Measurements from ENCODE around the gene CETN2.

DNA sequence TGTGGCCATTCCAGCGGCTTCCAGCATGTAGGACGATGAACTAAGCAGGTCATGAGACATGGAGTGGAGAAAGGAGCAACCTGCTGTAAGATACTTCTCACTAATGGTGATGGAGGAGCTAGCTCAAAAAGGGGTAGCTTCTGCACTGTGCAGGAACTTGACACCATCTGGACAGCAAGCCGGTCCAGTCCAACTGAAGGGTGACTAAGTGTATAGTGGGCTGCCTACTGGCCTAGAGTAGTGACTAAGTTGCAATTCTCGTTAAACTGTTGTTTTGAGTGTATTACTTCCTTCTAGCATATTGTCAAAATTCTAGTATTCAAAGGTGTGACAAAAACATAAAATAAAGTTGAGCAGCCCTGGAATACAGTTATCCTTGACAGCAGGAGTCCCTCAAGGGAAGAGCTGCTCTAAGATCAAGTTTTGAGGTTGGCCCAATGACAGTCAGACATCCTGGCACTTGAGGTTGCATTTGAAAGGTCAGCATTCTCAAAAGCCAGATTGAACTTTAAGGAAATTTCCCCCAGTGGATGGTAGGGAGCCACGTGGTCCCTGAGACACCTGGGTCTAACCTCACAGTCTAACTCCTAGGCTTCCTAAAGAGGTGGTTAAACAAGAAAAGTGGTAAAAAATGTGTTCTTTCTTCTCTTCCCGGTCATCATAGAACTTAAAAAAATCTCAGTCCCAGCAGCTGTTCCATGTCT, 8.0 kb downstream of the CETN2 start:
- TF ChIP-seq POLR2A (IDR thresholded peaks at IDR 0.05), result no peak
- TF ChIP-seq, protein P1, sequence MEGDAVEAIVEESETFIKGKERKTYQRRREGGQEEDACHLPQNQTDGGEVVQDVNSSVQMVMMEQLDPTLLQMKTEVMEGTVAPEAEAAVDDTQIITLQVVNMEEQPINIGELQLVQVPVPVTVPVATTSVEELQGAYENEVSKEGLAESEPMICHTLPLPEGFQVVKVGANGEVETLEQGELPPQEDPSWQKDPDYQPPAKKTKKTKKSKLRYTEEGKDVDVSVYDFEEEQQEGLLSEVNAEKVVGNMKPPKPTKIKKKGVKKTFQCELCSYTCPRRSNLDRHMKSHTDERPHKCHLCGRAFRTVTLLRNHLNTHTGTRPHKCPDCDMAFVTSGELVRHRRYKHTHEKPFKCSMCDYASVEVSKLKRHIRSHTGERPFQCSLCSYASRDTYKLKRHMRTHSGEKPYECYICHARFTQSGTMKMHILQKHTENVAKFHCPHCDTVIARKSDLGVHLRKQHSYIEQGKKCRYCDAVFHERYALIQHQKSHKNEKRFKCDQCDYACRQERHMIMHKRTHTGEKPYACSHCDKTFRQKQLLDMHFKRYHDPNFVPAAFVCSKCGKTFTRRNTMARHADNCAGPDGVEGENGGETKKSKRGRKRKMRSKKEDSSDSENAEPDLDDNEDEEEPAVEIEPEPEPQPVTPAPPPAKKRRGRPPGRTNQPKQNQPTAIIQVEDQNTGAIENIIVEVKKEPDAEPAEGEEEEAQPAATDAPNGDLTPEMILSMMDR (IDR thresholded peaks at IDR 0.05), result no peak

Measured in adrenal gland (tissue), 5 donors.